CD14-positive monocyte (primary cell): ENCODE results near the gene CSK. TPM values are rescaled to one million over a fixed set of nuclear protein-coding genes. Genes with fewer than 3 reads are reported as not detected.

ENCODE experiments used
- DNase-seq, 3 donors: peaks; one replicate each; pipeline ENCODE4 v3.0.0-alpha.2; 2011 to 2022
- H2AFZ ChIP-seq: 2 replicates; pipeline ENCODE4 v1.6.0; 2012; ENCODE audit warnings: mild to moderate bottlenecking, low read depth, low read length, inconsistent platforms; ENCODE audit not compliant: insufficient read depth, poor library complexity, severe bottlenecking
- H3K27ac ChIP-seq, 2 donors: 1 replicate in 1 of 2; 2 replicates in 1 of 2; pipeline ENCODE4 v1.5.1; 2012 to 2013; ENCODE audit warnings: low read length in 2 of 2, control low read depth in 1 of 2, inconsistent platforms in 1 of 2, low read depth in 1 of 2, mild to moderate bottlenecking in 1 of 2
- H3K27me3 ChIP-seq, 2 donors: one replicate each; pipeline versions ENCODE4 v1.6.0 to v1.6.1; 2011 to 2013; ENCODE audit warnings: low read length in 2 of 2; ENCODE audit not compliant: control insufficient read depth in 2 of 2, insufficient read depth in 2 of 2
- H3K36me3 ChIP-seq, 2 donors: replicated peaks in 1 of 2; 1 replicate in 1 of 2; 2 replicates in 1 of 2; pipeline versions ENCODE4 v1.5.1 to v1.6.1; 2012 to 2013; ENCODE audit warnings: low read length in 2 of 2, control low read depth in 1 of 2, inconsistent platforms in 1 of 2, mild to moderate bottlenecking in 1 of 2; ENCODE audit not compliant: insufficient read depth in 2 of 2, control insufficient read depth in 1 of 2
- H3K4me1 ChIP-seq, 2 donors: 1 replicate in 1 of 2; 2 replicates in 1 of 2; pipeline versions ENCODE4 v1.5.1 to v1.6.1; 2012 to 2013; ENCODE audit warnings: low read length in 2 of 2, control low read depth in 1 of 2, inconsistent platforms in 1 of 2, mild to moderate bottlenecking in 1 of 2, moderate library complexity in 1 of 2; ENCODE audit not compliant: insufficient read depth in 2 of 2, control insufficient read depth in 1 of 2
- H3K4me2 ChIP-seq: replicated peaks from 2 replicates; pipeline ENCODE3; 2012; ENCODE audit warnings: low read length, moderate library complexity, mild to moderate bottlenecking; ENCODE audit not compliant: poor library complexity, severe bottlenecking; ENCODE audit errors: extremely low read depth
- H3K4me3 ChIP-seq, 3 experiments: fragments of 200-600 bp in 1 of 3; sonication (generic) in 1 of 3; replicated peaks in 1 of 3; 1 replicate in 2 of 3; 2 replicates in 1 of 3; pipeline ENCODE4 v1.5.1; 2011 to 2013; ENCODE audit warnings: low read length in 3 of 3, mild to moderate bottlenecking in 3 of 3, control low read depth in 2 of 3, low read depth in 2 of 3, inconsistent platforms in 1 of 3, moderate library complexity in 1 of 3
- H3K79me2 ChIP-seq: 2 replicates; pipeline ENCODE4 v1.6.0; 2012; ENCODE audit warnings: mild to moderate bottlenecking, control low read depth, inconsistent platforms, low read length, moderate library complexity; ENCODE audit not compliant: insufficient read depth
- H3K9ac ChIP-seq: 2 replicates; pipeline ENCODE4 v1.6.0; 2017; ENCODE audit warnings: low read length, mild to moderate bottlenecking; ENCODE audit not compliant: insufficient read depth, poor library complexity, severe bottlenecking
- H3K9me3 ChIP-seq, 2 donors: replicated peaks in 1 of 2; 1 replicate in 1 of 2; 2 replicates in 1 of 2; pipeline versions ENCODE4 v1.5.1 to v1.6.1; 2012 to 2013; ENCODE audit warnings: low read length in 2 of 2, control low read depth in 1 of 2; ENCODE audit not compliant: control insufficient read depth in 1 of 2, insufficient read depth in 1 of 2
- H4K20me1 ChIP-seq: 2 replicates; pipeline ENCODE4 v1.6.0; 2012; ENCODE audit warnings: mild to moderate bottlenecking, low read length, control low read depth, moderate library complexity; ENCODE audit not compliant: insufficient read depth
- H3K27ac Mint-ChIP-seq, 7 donors: one replicate each; pipeline ENCODE4 v1.8.0; 2020; ENCODE audit warnings: mild to moderate bottlenecking in 7 of 7, mixed read lengths in 7 of 7, moderate library complexity in 6 of 7, inconsistent platforms in 2 of 7
- H3K27me3 Mint-ChIP-seq, 3 donors: one replicate each; pipeline ENCODE4 v1.8.0; 2021 to 2022; ENCODE audit warnings: low read depth in 3 of 3, mild to moderate bottlenecking in 3 of 3, mixed read lengths in 3 of 3, moderate library complexity in 3 of 3, inconsistent platforms in 1 of 3
- H3K36me3 Mint-ChIP-seq, 2 donors: one replicate each; pipeline ENCODE4 v1.8.0; 2020; ENCODE audit warnings: mixed read lengths in 2 of 2, inconsistent platforms in 1 of 2, mild to moderate bottlenecking in 1 of 2
- H3K4me1 Mint-ChIP-seq: one replicate; pipeline ENCODE4 v1.8.0; 2020; ENCODE audit warnings: mild to moderate bottlenecking, mixed read lengths
- H3K4me3 Mint-ChIP-seq, 2 donors: one replicate each; pipeline ENCODE4 v1.8.0; 2020; ENCODE audit warnings: mild to moderate bottlenecking in 2 of 2, mixed read lengths in 2 of 2, moderate library complexity in 1 of 2
- H3K9me3 Mint-ChIP-seq, 7 donors: one replicate each; pipeline ENCODE4 v1.8.0; 2020 to 2022; ENCODE audit warnings: mixed read lengths in 7 of 7, mild to moderate bottlenecking in 6 of 7, moderate library complexity in 6 of 7, inconsistent platforms in 2 of 7
- CTCF ChIP-seq: fragments of 200-600 bp; IDR thresholded peaks from one replicate; pipeline ENCODE4 v1.8.0; 2022; ENCODE audit warnings: antibody characterized with exemption, mild to moderate bottlenecking
- WGBS: methylation state at CpG from one replicate; pipeline ENCODE4 v1.1.5; 2013; ENCODE audit warnings: missing lambda C conversion rate; ENCODE audit not compliant: insufficient coverage; 5-methylcytosine and 5-hydroxymethylcytosine counted together
- intact Hi-C, 2 donors: fragments of 100-400 bp; cut with micrococcal nuclease; formaldehyde crosslinking; loops; one replicate each; pipeline versions ENCODE4 v1.15.0 to v1.15.1; 2023
- polyA plus RNA-seq, 3 donors: library from polyadenylated mRNA; depleted of rRNA in 1 of 3; unstranded in 2 of 3; stranded (reverse) in 1 of 3; fragments of 300-500 nt in 2 of 3; fragments of >200 nt in 1 of 3; fragmentation: Illumina TruSeq in 2 of 3; gene quantifications; 1 replicate in 2 of 3; 2 replicates in 1 of 3; pipeline ENCODE4 v1.2.3, GENCODE V29; 2012 to 2021

CSK gene
- polyA plus RNA-seq, 3 donors = 79.0 to 426 (median 106) TPM

GRCh38 chr15:74776821-74777768, 4.8 kb upstream of the CSK start:
- Histone ChIP-seq H3K4me3 (peak overlapping the region in 1 of 3 experiments; percentile 36), H3K79me2 (peaks cover 20% of the 10 kb centered on the region), H3K4me2 (peak overlapping the region; percentile 62), H4K20me1 (peaks cover 5% of the 10 kb centered on the region), H2AFZ (peak overlapping the region; percentile 55), H3K27ac (peak overlapping the region; percentile 91 to 97), H3K9ac (peak overlapping the region; percentile 68), H3K27me3 (no peaks in the 10 kb centered on the region), H3K36me3 (no peaks in the 10 kb centered on the region), H3K9me3 (no peaks in the 10 kb centered on the region), H3K4me1 (peaks cover 85 to 86% of the 10 kb centered on the region in 2 donors)
- peak overlapping the region; percentile 66 to 82 for H3K4me3 Mint-ChIP-seq
- TF ChIP-seq CTCF = no peak
- 2% methylated on average over 10 of the region's 13 CpGs for WGBS
- H3K4me1 Mint-ChIP-seq = peaks cover 85% of the 10 kb centered on the region
- H3K27me3 Mint-ChIP-seq = peaks cover 0 to 7% (median 0%) of the 10 kb centered on the region in 3 donors
- H3K27ac Mint-ChIP-seq = peak overlapping the region; percentile 97 to 99 (median 99)
- peaks cover 0 to 3% (median 0%) of the 10 kb centered on the region in 7 donors for H3K9me3 Mint-ChIP-seq
- DNase-seq = peak; percentile 85 to 94 (median 89)
- no peaks in the 10 kb centered on the region for H3K36me3 Mint-ChIP-seq
- intact Hi-C loops = no loop called here

DNA sequence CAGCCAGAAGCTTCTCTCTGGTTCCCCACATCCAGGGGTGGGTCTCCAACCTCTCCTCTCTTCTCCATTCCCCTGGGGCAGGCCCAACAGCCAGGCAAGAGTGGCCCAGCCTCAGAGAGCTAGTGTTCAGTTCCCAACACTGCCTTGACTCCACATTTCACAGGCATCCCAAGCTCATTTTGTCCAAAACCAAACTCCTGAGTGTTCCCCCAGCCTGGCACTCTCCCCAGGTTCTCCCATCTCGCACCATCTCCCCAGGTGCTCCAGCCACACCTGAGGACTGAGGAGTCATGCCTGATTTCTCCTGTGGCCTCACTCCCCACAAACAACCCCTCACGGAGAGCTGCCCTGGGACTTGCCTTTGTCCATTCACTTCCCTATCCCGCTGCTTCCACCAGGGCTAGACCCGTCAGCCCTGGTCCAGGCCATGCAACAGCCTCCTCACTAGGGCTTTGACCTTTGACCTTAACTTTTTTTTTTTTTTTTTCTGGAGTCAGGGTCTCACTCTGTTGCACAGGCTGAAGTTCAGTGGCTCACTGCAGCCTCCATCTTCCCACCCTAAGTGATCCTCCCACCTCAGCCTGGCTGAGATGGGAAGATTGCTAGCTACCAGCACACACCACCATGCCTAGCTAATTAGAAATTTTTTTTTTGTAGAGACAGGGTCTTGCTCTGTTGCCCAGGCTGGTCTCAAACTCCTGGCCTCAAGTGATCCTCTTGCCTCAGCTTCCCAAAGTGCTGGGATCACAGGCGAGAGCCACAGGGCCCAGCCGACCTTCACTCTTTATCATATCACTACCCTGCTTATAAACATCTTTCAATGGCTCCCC, 3.9 kb upstream of the CSK start:
- intact Hi-C loops = no loop called here
- peak; percentile 60 to 84 (median 63) for DNase-seq
- TF ChIP-seq CTCF = no peak

More for the DNA sequence above, 3.9 kb upstream of the CSK start:
- Histone ChIP-seq H3K4me1 (peaks cover 85 to 86% of the 10 kb centered on the region in 2 donors), H3K79me2 (peaks cover 28% of the 10 kb centered on the region), H3K9me3 (no peaks in the 10 kb centered on the region), H4K20me1 (peaks cover 8% of the 10 kb centered on the region), H3K36me3 (no peaks in the 10 kb centered on the region), H3K27ac (peak overlapping the region; percentile 91 to 97), H3K4me2 (peak overlapping the region; percentile 62), H3K27me3 (no peaks in the 10 kb centered on the region), H3K9ac (peak overlapping the region; percentile 68), H2AFZ (no peak overlapping the region), H3K4me3 (peak overlapping the region in 1 of 3 experiments; percentile 36)
- peaks cover 0 to 4% (median 0%) of the 10 kb centered on the region in 3 donors for H3K27me3 Mint-ChIP-seq
- H3K4me3 Mint-ChIP-seq = peak overlapping the region; percentile 59 to 66
- H3K36me3 Mint-ChIP-seq = no peaks in the 10 kb centered on the region
- H3K27ac Mint-ChIP-seq = peak overlapping the region; percentile 97 to 99 (median 99)
- peaks cover 0 to 3% (median 0%) of the 10 kb centered on the region in 7 donors for H3K9me3 Mint-ChIP-seq
- H3K4me1 Mint-ChIP-seq = peaks cover 84% of the 10 kb centered on the region
- 39% methylated on average over 6 of the region's 6 CpGs for WGBS
